MM.1S (cell line): ENCODE measurements around the gene MGAT5.

Source experiments
- CTCF ChIP-seq: fragments of 300-600 bp; sonication (generic); IDR thresholded peaks from 2 replicates; pipeline ENCODE4 v1.5.1; 2016; ENCODE audit warnings: antibody characterized with exemption, low read length, mixed read lengths
- EZH2 ChIP-seq: fragments of 300-600 bp; sonication (generic); optimal IDR thresholded peaks from 2 replicates; pipeline ENCODE3; 2017; ENCODE audit warnings: low read depth, mild to moderate bottlenecking, antibody characterized with exemption, low read length, mixed read lengths
- EZH2phosphoT487 ChIP-seq: fragments of 300-600 bp; sonication (generic); IDR thresholded peaks from 2 replicates; pipeline ENCODE4 v1.6.1; 2018; ENCODE audit warnings: antibody characterized with exemption, low read length

DNA sequence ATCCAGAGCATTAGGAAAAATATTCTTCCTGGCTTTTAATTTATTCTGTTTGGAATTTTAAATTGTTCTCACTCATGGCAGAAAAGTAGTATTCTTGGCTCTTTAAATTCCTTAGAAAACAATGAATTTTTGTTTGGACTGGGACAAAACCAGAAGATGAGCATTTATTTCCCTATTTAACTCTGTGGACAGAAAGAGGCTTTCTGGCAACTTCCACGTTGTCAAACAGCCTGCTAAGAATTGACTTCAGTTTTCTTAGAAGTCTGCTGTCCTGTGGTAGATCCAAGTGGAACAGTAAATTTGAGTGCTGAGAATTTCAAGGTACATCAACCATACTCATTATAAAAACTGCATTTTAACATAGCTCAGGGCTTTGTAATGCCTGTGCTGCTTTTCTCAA is 83.8 kb downstream of the MGAT5 start:
- TF ChIP-seq CTCF: no peak
- no peak for TF ChIP-seq EZH2
- no peak for TF ChIP-seq EZH2phosphoT487
